GM19099 (cell line): ENCODE results near the gene MCRS1.
"Not testable (repeated sequence)": the region's sequence is repeated elsewhere in the genome, so short reads cannot be mapped to it uniquely, and the experiment has no call there.

ENCODE experiments used
- POLR2A ChIP-seq: IDR thresholded peaks from 3 replicates; pipeline ENCODE4 v1.6.1; 2011; ENCODE audit warnings: low read depth; ENCODE audit not compliant: insufficient read length; ENCODE audit errors: extremely low read depth

MCRS1 gene

GRCh38 chr12:49567611-49568441 lies at the start of gene MCRS1:
Gene MCRS1 (minus strand): TSS chr12:49568142. CDS start chr12:49566731, 1,411 bp downstream.
- TF ChIP-seq POLR2A = peak; percentile 98

GRCh38 chr12:49616533-49617219 lies 48.7 kb upstream of the MCRS1 start:
- no peak for TF ChIP-seq POLR2A

GRCh38 chr12:49615725-49616124 lies 47.8 kb upstream of the MCRS1 start:
- TF ChIP-seq POLR2A = no peak

- TF ChIP-seq POLR2A = no peak
These were observed 44.3 kb upstream of the MCRS1 start for GRCh38 chr12:49612210-49612609.

- TF ChIP-seq POLR2A = no peak
These were observed 41.9 kb upstream of the MCRS1 start for GRCh38 chr12:49609875-49610154.

- TF ChIP-seq POLR2A = no peak
These were observed 41.3 kb upstream of the MCRS1 start for GRCh38 chr12:49609059-49609874.

- not testable (repeated sequence) for TF ChIP-seq POLR2A
These were observed 37.6 kb upstream of the MCRS1 start, which contains the start of gene FAM186B for GRCh38 chr12:49605539-49605938. Gene FAM186B (minus strand): TSS chr12:49605639. CDS start chr12:49605477, 162 bp downstream.

- no peak for TF ChIP-seq POLR2A
These were observed 36.9 kb upstream of the MCRS1 start for GRCh38 chr12:49604856-49605255.

GRCh38 chr12:49603721-49604120 lies 35.8 kb upstream of the MCRS1 start:
- TF ChIP-seq POLR2A = no peak

GRCh38 chr12:49599961-49600360 lies 32.0 kb upstream of the MCRS1 start:
- no peak for TF ChIP-seq POLR2A

GRCh38 chr12:49598527-49598926 lies 30.6 kb upstream of the MCRS1 start:
- no peak for TF ChIP-seq POLR2A

- TF ChIP-seq POLR2A = no peak
These were observed 21.0 kb upstream of the MCRS1 start for GRCh38 chr12:49588721-49589516.

GRCh38 chr12:49588281-49588680 lies 20.3 kb upstream of the MCRS1 start:
- no peak for TF ChIP-seq POLR2A

GRCh38 chr12:49587174-49587908 lies 19.4 kb upstream of the MCRS1 start:
- no peak for TF ChIP-seq POLR2A
